ENCODE data around the gene CYP11A1. TPM values are rescaled to one million over a fixed set of nuclear protein-coding genes. Genes with fewer than 3 reads are reported as not detected.

Gene CYP11A1
- total RNA-seq, 3 donors from 2014 or later: 1.1 to 4.6 (median 1.3) TPM

- Histone ChIP-seq H3K4me3 (no peak overlapping the region), H3K4me1 (peaks cover 0 to 7% of the 10 kb centered on the region in 2 donors), H3K27ac (no peak overlapping the region), H3K36me3 (no peaks in the 10 kb centered on the region), H3K9me3 (no peaks in the 10 kb centered on the region), H3K27me3 (no peaks in the 10 kb centered on the region)
- intact Hi-C loops (cut with DNase I; ENCODE audit: low total_unique reads): no loop called here
- no peak for DNase-seq (ENCODE audit: low spot score in 2 of 2)
- TF ChIP-seq POLR2AphosphoS5 (IDR thresholded peaks at IDR 0.05) (no peak), CTCF (IDR thresholded peaks at IDR 0.05) (no peak), POLR2A (IDR thresholded peaks at IDR 0.05) (no peak)
These were observed 22.0 kb upstream of the CYP11A1 start for GRCh38 chr15:74389241-74390048.

- no peak for DNase-seq (ENCODE audit: low spot score in 2 of 2)
- Histone ChIP-seq H3K27ac (peak overlapping the region; percentile 14 to 66), H3K9me3 (no peaks in the 10 kb centered on the region), H3K27me3 (no peaks in the 10 kb centered on the region), H3K4me1 (peaks cover 0 to 13% of the 10 kb centered on the region in 2 donors), H3K4me3 (no peak overlapping the region), H3K36me3 (no peaks in the 10 kb centered on the region)
- intact Hi-C loops (cut with DNase I; ENCODE audit: low total_unique reads): loop anchor here (1.0 kb wide), 1 partner anchor 49 kb away; no protein-coding TSS in a partner anchor
- TF ChIP-seq CTCF (IDR thresholded peaks at IDR 0.05): no peak
- TF ChIP-seq POLR2A (IDR thresholded peaks at IDR 0.05): no peak
- no peak for TF ChIP-seq POLR2AphosphoS5 (IDR thresholded peaks at IDR 0.05)
These were observed 21.0 kb upstream of the CYP11A1 start for GRCh38 chr15:74388363-74388951.

GRCh38 chr15:74387621-74388362 is 20.3 kb upstream of the CYP11A1 start:
- peak overlapping the region; percentile 14 to 80 for H3K27ac ChIP-seq
- H3K4me3 ChIP-seq: no peak overlapping the region
- H3K36me3 ChIP-seq: no peaks in the 10 kb centered on the region
- TF ChIP-seq POLR2A (IDR thresholded peaks at IDR 0.05): no peak
- no peak for TF ChIP-seq CTCF (IDR thresholded peaks at IDR 0.05)
- no peak for TF ChIP-seq POLR2AphosphoS5 (IDR thresholded peaks at IDR 0.05)
- H3K9me3 ChIP-seq: no peaks in the 10 kb centered on the region
- intact Hi-C loops (cut with DNase I; ENCODE audit: low total_unique reads): loop anchor here (1.0 kb wide), 1 partner anchor 50 kb away; no protein-coding TSS in a partner anchor
- peak in 1 of 2 donors; percentile 62 for DNase-seq (ENCODE audit: low spot score in 2 of 2)
- H3K4me1 ChIP-seq: peaks cover 0 to 13% of the 10 kb centered on the region in 2 donors
- H3K27me3 ChIP-seq: no peaks in the 10 kb centered on the region

GRCh38 chr15:74387141-74387541 is 19.7 kb upstream of the CYP11A1 start:
- Histone ChIP-seq H3K27ac (peak overlapping the region; percentile 14 to 80), H3K36me3 (no peaks in the 10 kb centered on the region), H3K27me3 (no peaks in the 10 kb centered on the region), H3K9me3 (no peaks in the 10 kb centered on the region), H3K4me1 (peaks cover 0 to 13% of the 10 kb centered on the region in 2 donors), H3K4me3 (no peak overlapping the region)
- TF ChIP-seq CTCF (IDR thresholded peaks at IDR 0.05) (no peak), POLR2AphosphoS5 (IDR thresholded peaks at IDR 0.05) (no peak), POLR2A (IDR thresholded peaks at IDR 0.05) (no peak)
- peak in 1 of 2 donors; percentile 52 for DNase-seq (ENCODE audit: low spot score in 2 of 2)
- intact Hi-C loops (cut with DNase I; ENCODE audit: low total_unique reads): no loop called here

All from breast epithelium (tissue), 4 donors.